CD4-positive, alpha-beta T cell treated with Interleukin-6 for 4 hours (primary cell): ENCODE data around the gene GPHA2.

Source experiments
- DNase-seq: peaks from one replicate; pipeline ENCODE4 v3.0.0-alpha.2; 2020; ENCODE audit warnings: mixed read lengths

GPHA2 gene

DNA sequence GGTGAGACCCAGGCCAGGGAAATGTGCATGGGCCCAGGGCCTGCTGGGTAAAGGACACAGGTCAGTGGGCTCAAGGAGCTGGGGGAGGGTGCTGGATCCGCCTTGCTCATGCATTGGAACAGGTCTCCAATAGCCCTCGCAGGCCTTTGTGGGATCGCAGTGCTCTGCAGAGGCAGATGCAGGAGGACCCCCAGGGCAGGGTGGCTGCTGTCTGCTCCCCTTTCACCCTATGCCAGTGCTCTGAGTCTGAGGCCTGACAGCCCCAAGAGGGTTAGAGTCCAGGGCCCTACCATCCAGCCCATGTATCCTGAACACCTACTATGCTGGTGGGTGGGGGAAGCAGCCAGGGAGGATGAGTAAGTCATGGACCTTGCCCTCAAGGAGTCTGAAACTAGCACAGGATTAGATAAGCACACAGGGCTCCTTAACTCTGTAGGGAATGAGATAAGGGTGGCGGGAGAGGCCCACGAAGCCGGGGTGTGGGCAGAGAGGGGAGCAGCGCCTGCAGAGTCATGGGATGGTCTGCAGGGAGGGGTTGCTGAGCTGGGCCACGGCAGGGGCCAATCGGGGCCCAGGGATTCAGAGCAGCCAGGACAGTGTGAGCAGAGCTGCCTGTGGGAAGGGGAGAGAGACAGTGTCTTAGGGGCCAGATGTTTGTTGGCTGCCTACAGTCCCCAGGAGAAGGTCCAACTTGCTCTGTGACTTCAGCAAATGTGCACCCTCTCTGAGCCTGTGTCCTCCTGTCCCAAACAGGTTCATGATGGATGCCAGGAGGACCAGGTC is 46.8 kb downstream of the GPHA2 start:
- DNase-seq, result no peak

DNA sequence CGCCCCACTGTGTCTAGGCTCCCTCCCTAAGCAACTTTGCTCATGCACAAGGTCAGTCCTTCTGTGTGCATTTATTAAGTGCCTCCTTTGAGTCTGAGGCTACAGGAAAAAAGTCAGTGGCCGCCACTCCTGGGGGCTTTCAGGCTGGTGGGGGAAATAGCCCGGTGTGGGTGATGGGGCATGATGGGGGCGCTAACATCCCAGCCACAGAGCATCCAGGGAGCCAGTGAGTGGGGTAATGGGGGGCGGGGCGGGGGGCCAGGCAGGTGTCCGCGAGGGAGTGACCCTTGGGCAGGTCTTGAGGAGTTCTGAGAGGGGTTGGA is 47.3 kb downstream of the GPHA2 start:
- no peak for DNase-seq

DNA sequence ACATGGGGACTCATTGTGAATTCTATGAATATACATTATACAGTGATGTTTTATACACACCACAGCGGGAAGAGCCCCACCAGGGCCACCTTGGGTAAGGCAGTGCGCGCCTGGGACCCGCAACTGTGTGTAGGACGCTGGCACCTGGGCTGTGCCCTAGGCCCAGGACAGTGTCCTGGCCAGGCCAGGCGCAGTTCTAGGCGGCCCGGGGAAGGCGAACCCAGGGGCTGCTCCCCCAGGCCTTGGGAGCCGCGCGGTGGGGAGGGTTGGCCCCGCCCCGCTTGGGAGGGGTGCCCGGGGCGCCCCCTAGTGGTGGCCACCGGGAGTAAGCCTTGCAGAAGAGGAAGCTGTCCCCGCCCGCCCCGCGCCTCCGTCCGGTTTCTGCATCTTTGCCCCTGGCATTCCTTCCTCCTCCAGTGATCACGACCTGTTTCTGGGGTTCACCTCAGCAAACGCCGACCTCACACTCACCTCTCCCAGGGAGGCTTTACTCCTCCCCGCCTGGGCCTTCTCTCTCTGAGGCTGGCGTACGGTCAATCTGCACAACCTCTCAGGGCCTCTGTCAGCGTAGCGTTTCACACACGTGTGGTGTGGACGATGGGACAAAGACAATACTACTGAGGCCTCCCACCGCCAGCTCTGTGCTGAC is 47.8 kb downstream of the GPHA2 start:
- peak; percentile 88 for DNase-seq

DNA sequence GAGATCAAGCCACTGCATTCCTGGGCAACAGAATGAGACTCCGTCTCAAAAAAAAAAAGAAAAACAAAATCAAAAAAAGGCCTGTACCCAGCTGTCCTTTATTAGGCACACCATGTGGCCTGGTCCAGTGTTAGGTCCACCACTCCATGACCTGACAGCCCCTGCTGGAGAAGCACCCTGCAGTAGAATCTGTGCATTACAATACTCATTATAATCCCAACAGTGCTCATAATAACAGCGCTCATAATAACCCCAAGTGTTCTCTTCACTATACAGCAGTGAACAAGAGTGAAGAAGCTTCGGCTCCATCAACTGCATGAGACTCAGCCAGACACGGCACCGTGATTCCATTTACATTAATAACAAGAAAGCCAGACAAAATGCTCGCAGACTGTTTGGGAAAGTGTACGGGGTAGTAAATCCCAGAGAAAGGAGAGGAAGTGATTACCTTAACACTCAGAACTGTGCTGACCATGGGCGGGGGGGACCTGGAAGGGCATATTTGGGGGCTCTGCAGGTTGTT is 48.4 kb downstream of the GPHA2 start:
- no peak for DNase-seq

DNA sequence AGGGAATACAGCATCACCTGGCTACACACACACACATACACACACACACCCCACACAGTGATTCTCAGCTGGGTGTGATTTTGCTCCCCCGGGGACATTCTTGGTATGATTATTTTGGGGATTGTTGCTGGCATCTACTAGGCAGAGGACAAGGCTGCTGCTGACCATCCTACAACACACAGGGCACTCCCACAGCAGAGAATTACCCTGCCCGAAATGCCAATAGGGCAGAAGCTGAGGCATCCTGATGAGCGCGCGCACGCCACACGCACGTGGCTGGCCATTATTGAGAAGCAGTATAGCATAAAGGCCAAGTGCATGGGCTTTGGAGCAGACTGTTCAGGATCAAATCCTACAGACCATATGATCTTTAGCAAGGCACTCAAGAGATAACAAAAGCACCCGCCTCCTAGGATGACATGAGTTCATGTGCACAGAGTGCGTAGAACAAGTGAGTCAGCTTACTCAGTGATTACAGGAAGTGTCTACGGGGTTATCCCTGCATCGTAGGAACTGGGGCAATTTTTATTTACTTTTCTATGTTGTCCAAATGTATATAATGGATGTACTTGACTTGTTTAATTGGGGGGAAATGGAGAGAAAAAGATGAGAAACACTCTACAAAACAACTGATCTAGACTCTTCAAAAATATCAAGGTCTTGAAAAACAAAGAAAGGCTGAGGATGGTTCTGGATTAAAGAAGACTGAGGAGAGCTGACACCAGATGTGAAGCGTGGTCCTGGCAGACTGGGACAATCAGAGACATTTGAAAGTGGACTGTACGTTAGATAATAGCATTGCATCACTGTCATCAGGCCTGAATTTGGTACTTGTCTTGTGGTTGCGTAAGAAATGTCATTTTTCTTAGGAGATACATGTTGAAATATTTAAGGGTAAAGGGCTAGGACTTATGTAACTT is 50.1 kb downstream of the GPHA2 start:
- DNase-seq, result peak; percentile 56
